Muscle layer of colon (tissue), 2 donors: ENCODE data around the gene LRRC14B.
"Not testable (repeated sequence)": the region's sequence is repeated elsewhere in the genome, so short reads cannot be mapped to it uniquely, and the experiment has no call there.

ENCODE experiments used
- H3K27ac ChIP-seq: one replicate; pipeline ENCODE4 v1.7.0; 2013; ENCODE audit warnings: low read depth, mild to moderate bottlenecking, low read length, moderate library complexity
- H3K27me3 ChIP-seq, 2 donors: one replicate each; pipeline ENCODE4 v1.7.0; 2013; ENCODE audit warnings: low read length in 2 of 2, mild to moderate bottlenecking in 2 of 2; ENCODE audit not compliant: insufficient read depth in 2 of 2, control insufficient read depth in 1 of 2
- H3K36me3 ChIP-seq: one replicate; pipeline ENCODE4 v1.7.0; 2013; ENCODE audit warnings: mild to moderate bottlenecking, low read length; ENCODE audit not compliant: insufficient read depth
- H3K4me1 ChIP-seq: one replicate; pipeline ENCODE4 v1.7.0; 2013; ENCODE audit warnings: mild to moderate bottlenecking, low read length; ENCODE audit not compliant: insufficient read depth
- H3K4me3 ChIP-seq, 2 donors: one replicate each; pipeline ENCODE4 v1.7.0; 2013; ENCODE audit warnings: low read length in 2 of 2, low read depth in 1 of 2, mild to moderate bottlenecking in 1 of 2, moderate library complexity in 1 of 2
- H3K9ac ChIP-seq: one replicate; pipeline ENCODE4 v1.7.0; 2013; ENCODE audit warnings: low read length
- H3K9me3 ChIP-seq: one replicate; pipeline ENCODE4 v1.7.0; 2013; ENCODE audit warnings: mild to moderate bottlenecking, low read length
- donor health status: abdominal sarcoma.
- donor health status: Adenocarcinoma of cecum.

Gene LRRC14B

DNA sequence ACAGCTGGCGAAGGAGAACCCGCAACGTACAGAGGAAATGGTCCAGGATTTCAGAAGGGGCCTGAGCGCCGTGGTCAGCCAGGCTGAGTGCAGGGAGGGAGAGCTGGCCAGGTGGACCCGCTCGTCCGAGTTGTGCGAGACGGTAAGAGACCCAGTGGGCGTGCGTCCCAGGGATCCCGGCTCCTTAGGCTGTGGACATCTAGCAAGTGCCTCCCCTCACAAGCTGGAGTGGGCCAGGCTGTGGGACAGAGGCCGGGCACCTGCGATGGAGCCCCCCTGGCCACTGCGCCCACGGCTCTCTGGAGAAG is 29.5 kb upstream of the LRRC14B start:
- H3K9me3 ChIP-seq, result no peaks in the 10 kb centered on the region
- no peak overlapping the region for H3K27ac ChIP-seq
- H3K4me1 ChIP-seq, result no peaks in the 10 kb centered on the region
- H3K36me3 ChIP-seq, result no peaks in the 10 kb centered on the region
- H3K4me3 ChIP-seq, result no peak overlapping the region
- peaks cover 0 to 4% of the 10 kb centered on the region in 2 donors for H3K27me3 ChIP-seq
- H3K9ac ChIP-seq, result no peak overlapping the region

GRCh38 chr5:162190-162564 is 29.1 kb upstream of the LRRC14B start:
- Histone ChIP-seq H3K27me3 (peaks cover 0 to 4% of the 10 kb centered on the region in 2 donors), H3K9me3 (no peaks in the 10 kb centered on the region), H3K4me3 (no peak overlapping the region), H3K36me3 (no peaks in the 10 kb centered on the region), H3K27ac (no peak overlapping the region), H3K9ac (no peak overlapping the region), H3K4me1 (no peaks in the 10 kb centered on the region)

DNA sequence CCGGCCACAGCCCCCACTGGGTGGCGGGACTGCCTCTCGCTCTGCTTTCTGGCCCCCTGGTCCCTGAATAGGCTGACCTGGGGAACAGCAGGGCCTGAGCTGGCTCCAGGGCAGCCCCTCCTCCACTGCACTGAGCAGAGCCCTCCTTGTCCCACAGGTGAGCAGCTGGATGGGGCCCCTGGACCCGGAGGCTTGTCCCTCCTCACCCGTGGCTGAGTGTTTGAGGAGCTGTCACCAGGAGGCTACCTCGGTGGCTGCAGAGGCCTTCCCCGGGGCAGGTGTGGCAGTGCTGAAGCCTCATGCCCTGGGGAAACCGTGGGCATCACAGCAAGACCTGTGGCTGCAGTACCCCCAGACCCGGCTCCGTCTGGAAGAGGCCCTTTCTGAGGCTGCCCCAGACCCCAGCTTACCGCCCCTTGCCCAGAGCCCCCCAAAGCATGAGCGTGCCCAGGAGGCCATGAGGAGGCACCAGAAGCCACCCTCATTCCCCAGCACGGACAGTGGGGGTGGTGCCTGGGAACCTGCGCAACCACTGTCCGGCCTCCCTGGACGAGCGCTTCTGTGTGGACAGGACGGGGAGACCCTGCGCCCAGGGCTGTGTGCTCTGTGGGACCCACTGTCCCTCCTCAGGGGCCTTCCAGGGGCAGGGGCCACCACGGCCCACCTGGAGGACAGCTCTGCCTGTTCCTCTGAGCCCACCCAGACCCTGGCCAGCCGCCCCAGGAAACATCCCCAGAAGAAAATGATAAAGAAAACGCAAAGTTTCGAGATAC is 28.5 kb upstream of the LRRC14B start:
- H3K36me3 ChIP-seq, result no peaks in the 10 kb centered on the region
- peaks cover 0 to 4% of the 10 kb centered on the region in 2 donors for H3K27me3 ChIP-seq
- H3K4me1 ChIP-seq, result no peaks in the 10 kb centered on the region
- H3K4me3 ChIP-seq, result no peak overlapping the region
- H3K9me3 ChIP-seq, result no peaks in the 10 kb centered on the region
- H3K9ac ChIP-seq, result no peak overlapping the region
- H3K27ac ChIP-seq, result no peak overlapping the region

DNA sequence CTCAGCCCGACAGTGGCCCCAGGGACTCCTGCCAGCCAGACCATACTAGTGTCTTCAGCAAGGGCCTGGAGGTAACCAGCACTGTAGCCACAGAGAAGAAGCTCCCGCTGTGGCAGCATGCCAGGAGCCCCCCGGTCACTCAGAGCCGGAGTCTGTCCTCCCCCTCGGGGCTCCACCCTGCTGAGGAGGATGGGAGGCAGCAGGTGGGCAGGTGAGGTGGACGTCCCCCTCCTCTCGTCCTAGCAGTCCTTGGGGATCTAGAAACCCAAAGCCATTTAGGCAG is 28.0 kb upstream of the LRRC14B start:
- no peak overlapping the region for H3K9ac ChIP-seq
- H3K4me1 ChIP-seq, result no peaks in the 10 kb centered on the region
- H3K36me3 ChIP-seq, result no peaks in the 10 kb centered on the region
- H3K4me3 ChIP-seq, result no peak overlapping the region
- H3K27me3 ChIP-seq, result peaks cover 0 to 4% of the 10 kb centered on the region in 2 donors
- no peaks in the 10 kb centered on the region for H3K9me3 ChIP-seq
- no peak overlapping the region for H3K27ac ChIP-seq

DNA sequence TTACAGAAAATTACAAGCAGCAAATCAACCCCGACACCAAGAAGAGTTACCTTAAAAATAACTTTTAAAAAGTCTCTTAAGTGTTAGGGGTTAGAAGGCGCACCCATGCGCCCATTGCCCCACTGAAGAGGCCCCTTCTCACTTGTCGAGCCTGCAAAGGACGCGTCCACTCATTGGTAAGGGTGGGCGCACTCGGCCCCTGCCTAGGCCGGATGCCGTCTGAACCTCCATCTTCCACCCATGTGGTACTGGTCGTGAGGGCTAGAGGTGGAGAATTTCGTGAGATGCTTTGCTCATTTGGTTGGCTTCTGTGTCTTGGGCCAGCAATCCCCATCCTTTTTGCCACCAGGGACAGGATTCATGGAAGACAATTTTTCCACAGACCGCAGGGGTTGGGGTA is 27.5 kb upstream of the LRRC14B start:
- H3K9me3 ChIP-seq, result no peaks in the 10 kb centered on the region
- H3K36me3 ChIP-seq, result no peaks in the 10 kb centered on the region
- H3K27ac ChIP-seq, result no peak overlapping the region
- H3K27me3 ChIP-seq, result no peaks in the 10 kb centered on the region
- H3K4me3 ChIP-seq, result no peak overlapping the region
- no peak overlapping the region for H3K9ac ChIP-seq
- H3K4me1 ChIP-seq, result no peaks in the 10 kb centered on the region

DNA sequence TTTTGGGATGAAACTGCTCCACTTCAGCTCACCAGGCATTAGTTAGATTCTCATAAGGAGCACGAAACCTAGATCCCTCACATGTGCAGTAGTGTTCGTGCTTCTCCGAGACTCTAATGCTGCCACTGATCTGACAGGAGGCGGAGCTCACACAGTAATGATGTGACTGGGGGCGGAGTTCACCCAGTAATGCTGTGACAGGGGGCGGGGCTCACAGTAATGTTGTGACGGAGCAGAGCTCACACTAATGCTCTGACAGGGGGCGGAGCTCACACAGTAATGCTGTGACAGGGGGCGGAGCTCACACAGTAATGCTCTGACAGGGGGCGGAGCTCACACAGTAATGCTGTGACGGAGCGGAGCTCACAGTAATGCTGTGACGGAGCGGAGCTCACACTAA is 27.1 kb upstream of the LRRC14B start:
- Histone ChIP-seq H3K36me3 (no peaks in the 10 kb centered on the region), H3K4me3 (no peak overlapping the region), H3K9me3 (no peaks in the 10 kb centered on the region), H3K27ac (no peak overlapping the region), H3K27me3 (no peaks in the 10 kb centered on the region), H3K9ac (no peak overlapping the region), H3K4me1 (no peaks in the 10 kb centered on the region)

DNA sequence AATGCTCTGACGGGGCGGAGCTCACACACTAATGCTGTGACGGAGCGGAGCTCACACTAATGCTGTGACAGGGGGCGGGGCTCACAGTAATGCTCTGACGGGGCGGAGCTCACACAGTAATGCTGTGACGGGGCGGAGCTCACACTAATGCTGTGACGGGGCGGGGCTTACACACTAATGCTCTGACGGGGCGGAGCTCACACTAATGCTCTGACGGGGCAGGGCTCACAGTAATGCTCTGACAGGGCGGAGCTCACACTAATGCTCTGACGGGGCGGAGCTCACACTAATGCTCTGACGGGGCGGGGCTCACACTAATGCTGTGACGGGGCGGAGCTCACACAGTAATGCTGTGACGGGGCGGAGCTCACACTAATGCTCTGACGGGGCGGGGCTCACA is 26.5 kb upstream of the LRRC14B start:
- not testable (repeated sequence) for H3K36me3 ChIP-seq, H3K27ac ChIP-seq, H3K4me1 ChIP-seq, H3K4me3 ChIP-seq, H3K27me3 ChIP-seq, H3K9ac ChIP-seq, H3K9me3 ChIP-seq

GRCh38 chr5:166441-167372 is 24.6 kb upstream of the LRRC14B start:
- no peaks in the 10 kb centered on the region for H3K9me3 ChIP-seq
- H3K4me3 ChIP-seq, result no peak overlapping the region
- no peak overlapping the region for H3K9ac ChIP-seq
- no peak overlapping the region for H3K27ac ChIP-seq
- no peaks in the 10 kb centered on the region for H3K36me3 ChIP-seq
- H3K4me1 ChIP-seq, result no peaks in the 10 kb centered on the region
- no peaks in the 10 kb centered on the region for H3K27me3 ChIP-seq

- Histone ChIP-seq H3K36me3 (no peaks in the 10 kb centered on the region), H3K27ac (no peak overlapping the region), H3K4me1 (no peaks in the 10 kb centered on the region), H3K27me3 (no peaks in the 10 kb centered on the region), H3K9me3 (no peaks in the 10 kb centered on the region), H3K4me3 (no peak overlapping the region), H3K9ac (no peak overlapping the region)
These were observed 23.8 kb upstream of the LRRC14B start for GRCh38 chr5:167511-167910.

DNA sequence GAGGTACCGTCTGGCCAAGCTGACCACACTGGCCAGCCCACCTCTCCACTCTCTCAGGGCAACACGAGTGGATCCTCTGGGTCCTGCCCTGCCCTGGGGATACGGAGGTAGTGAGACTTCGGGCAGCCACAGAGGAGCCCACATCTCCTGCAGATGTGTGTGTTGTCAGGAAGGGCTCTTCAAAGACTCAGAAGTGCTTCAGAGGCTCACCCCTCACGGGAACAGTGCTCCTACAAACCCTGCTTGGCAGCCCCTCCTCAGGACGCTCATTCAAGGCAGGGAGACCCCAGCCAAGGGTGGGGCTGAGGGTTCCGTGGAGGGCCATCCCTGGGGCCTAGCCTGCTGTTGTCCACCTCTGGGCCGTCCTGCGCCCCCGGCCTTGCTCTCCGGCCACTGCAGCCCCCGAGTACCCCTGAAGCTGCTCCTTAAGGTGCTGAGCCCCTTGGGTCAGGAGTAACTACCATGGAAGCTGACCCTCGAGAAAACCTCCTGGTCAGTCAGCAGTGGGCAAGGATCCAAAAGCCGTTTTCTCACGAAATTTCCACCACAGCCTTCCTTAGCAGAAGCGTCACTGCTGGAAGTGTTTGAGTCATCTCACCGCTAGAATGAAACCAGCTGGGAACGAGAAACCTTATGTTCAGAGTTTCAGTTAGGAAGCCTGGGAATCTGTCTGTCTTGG is 23.2 kb upstream of the LRRC14B start:
- Histone ChIP-seq H3K4me1 (no peaks in the 10 kb centered on the region), H3K27ac (no peak overlapping the region), H3K4me3 (no peak overlapping the region)

DNA sequence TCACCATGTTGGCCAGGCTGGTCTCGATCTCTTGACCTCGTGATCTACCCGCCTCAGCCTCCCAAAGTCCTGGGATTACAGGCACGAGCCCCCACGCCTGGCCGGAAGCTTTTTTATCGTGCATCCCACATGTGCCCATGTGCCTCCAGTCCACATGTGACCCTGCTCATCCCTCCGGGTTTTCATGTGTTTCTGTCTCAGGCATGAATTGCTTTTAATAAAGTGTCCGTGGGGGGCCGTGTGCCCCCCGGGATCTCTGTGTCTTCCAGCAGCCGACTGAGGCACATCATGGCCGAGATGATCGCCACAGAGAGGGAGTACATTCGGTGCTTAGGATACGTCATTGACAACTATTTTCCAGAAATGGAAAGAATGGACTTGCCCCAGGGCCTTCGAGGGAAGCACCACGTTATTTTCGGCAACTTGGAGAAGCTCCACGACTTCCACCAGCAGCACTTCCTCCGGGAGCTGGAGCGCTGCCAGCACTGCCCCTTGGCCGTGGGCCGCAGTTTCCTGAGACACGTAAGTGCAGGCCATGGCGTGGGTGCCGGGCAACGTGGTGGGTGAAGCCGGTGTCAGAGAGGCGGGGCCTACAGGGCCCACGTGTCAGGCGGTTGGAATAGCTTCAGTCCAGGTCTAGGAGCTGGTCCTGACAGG is 22.1 kb upstream of the LRRC14B start:
- H3K9ac ChIP-seq, result no peak overlapping the region
- H3K27me3 ChIP-seq, result no peaks in the 10 kb centered on the region
- H3K9me3 ChIP-seq, result no peaks in the 10 kb centered on the region
- no peak overlapping the region for H3K27ac ChIP-seq
- H3K4me3 ChIP-seq, result no peak overlapping the region
- H3K36me3 ChIP-seq, result no peaks in the 10 kb centered on the region
- no peaks in the 10 kb centered on the region for H3K4me1 ChIP-seq

More for the DNA sequence above, 23.2 kb upstream of the LRRC14B start:
- no peak overlapping the region for H3K9ac ChIP-seq
- no peaks in the 10 kb centered on the region for H3K36me3 ChIP-seq
- no peaks in the 10 kb centered on the region for H3K27me3 ChIP-seq
- H3K9me3 ChIP-seq, result no peaks in the 10 kb centered on the region
